ENCODE data around the gene ING5. TPM values are rescaled to one million over a fixed set of nuclear protein-coding genes. Genes with fewer than 3 reads are reported as not detected.
A peak's percentile ranks its signal among the peaks of the same experiment; 100 is the strongest.
"Not testable (repeated sequence)": the region's sequence is repeated elsewhere in the genome, so short reads cannot be mapped to it uniquely, and the experiment has no call there.

The ING5 gene
- total and polyA plus RNA-seq, 8 donors = 19.9 to 160 (median 32.4) TPM

DNA sequence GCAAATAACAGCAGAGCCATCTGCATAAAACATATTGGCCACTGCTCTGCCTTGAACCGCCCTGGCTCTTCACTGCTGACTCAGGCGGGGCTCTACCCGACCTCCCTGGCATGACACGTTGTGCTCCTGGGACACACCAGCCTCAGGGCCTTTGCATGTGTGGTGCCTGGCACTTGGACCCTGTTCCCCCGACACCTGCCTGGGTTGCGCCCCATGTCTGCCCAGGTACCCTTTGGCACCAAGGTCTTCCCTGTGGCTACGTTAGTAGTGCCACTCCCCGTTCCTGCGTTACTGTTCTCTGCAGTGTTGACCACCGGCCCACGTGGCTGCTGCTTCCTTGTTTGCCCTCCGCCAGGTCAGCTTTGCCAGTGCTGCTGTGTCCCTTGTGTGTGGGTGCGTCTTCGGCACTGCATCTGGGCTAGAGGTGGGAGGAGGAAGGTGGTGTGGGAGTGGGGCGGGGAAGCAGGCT, 44.0 kb upstream of the ING5 start:
- no peaks in the 10 kb centered on the region for H3K27me3 ChIP-seq
- no peaks in the 10 kb centered on the region for H3K9me3 ChIP-seq
- 70 to 87% (median 80%) methylated on average over 12 to 15 of the region's 15 CpGs for WGBS, 5 donors
- DNase-seq = no peak
- TF ChIP-seq, protein P1, sequence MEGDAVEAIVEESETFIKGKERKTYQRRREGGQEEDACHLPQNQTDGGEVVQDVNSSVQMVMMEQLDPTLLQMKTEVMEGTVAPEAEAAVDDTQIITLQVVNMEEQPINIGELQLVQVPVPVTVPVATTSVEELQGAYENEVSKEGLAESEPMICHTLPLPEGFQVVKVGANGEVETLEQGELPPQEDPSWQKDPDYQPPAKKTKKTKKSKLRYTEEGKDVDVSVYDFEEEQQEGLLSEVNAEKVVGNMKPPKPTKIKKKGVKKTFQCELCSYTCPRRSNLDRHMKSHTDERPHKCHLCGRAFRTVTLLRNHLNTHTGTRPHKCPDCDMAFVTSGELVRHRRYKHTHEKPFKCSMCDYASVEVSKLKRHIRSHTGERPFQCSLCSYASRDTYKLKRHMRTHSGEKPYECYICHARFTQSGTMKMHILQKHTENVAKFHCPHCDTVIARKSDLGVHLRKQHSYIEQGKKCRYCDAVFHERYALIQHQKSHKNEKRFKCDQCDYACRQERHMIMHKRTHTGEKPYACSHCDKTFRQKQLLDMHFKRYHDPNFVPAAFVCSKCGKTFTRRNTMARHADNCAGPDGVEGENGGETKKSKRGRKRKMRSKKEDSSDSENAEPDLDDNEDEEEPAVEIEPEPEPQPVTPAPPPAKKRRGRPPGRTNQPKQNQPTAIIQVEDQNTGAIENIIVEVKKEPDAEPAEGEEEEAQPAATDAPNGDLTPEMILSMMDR (IDR thresholded peaks at IDR 0.05) = no peak
- no peaks in the 10 kb centered on the region for H3K4me1 ChIP-seq
- intact Hi-C loops (cut with DNase I; ENCODE audit: low total_unique reads) = no loop called here
- no peak overlapping the region for H3K4me3 ChIP-seq
- no peak overlapping the region for H3K27ac ChIP-seq
- peaks cover 53 to 99% (median 96%) of the 10 kb centered on the region in 4 donors for H3K36me3 ChIP-seq

DNA sequence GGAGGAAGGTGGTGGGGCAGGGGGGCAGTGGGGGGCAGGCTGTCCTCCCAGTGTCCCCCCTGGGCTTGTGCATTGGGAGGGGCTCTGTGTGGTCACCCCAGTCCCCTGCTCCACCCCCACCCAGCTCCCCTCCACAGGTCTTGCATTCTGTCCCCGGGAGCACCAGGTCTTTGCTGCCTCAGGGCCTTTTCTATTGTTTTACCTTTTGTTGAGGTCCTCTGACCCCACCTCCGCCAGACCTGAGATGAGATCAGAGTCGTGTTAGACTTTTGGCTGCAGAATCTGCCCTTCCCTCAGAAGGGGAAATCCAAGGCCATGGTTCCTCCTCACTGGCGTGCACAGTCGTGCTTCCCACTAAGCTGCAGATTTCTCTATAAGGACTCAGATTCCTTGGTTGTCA, 43.5 kb upstream of the ING5 start:
- peaks cover 50 to 98% (median 91%) of the 10 kb centered on the region in 4 donors for H3K36me3 ChIP-seq
- H3K27ac ChIP-seq = no peak overlapping the region
- H3K9me3 ChIP-seq = no peaks in the 10 kb centered on the region
- 64 to 87% (median 74%) methylated on average over 3 to 5 of the region's 5 CpGs for WGBS, 5 donors
- intact Hi-C loops (cut with DNase I; ENCODE audit: low total_unique reads) = no loop called here
- no peaks in the 10 kb centered on the region for H3K4me1 ChIP-seq
- TF ChIP-seq, protein P1 (IDR thresholded peaks at IDR 0.05) = no peak
- no peak for TF ChIP-seq POLR2A (IDR thresholded peaks at IDR 0.05)
- TF ChIP-seq POLR2AphosphoS5 (IDR thresholded peaks at IDR 0.05) = no peak
- TF ChIP-seq EP300 (IDR thresholded peaks at IDR 0.05) = no peak
- no peak for DNase-seq
- H3K27me3 ChIP-seq = no peaks in the 10 kb centered on the region
- no peak overlapping the region for H3K4me3 ChIP-seq

DNA sequence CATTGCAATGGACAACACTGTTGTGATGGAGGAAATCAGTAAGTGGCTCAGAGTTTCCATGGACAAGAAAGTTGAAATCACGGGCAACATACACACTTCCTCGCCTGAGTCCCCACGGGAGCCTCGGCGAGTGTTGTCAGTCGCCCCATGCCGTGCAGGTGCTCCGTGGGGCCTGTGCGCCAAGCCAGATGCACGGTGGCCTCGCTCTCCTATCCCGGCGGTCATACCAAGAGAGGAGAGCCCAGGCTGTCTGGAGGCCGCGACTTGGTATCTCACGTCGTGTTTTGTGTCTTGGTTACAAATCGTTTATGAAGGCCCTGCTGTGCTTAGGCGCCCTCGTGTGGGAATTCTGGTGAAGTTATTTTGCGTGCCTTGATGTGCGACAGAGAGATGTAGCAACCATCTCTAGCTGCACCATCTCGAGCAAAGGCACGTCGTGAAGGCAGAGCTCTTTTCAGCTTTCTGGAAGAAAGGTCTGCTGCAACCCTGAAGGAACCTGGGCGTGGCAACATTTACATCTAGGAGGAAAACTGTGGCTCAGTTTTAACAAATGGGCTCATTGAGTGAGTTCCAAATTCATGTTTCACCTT, 42.6 kb upstream of the ING5 start:
- Histone ChIP-seq H3K4me1 (no peaks in the 10 kb centered on the region), H3K36me3 (peaks cover 45 to 90% (median 82%) of the 10 kb centered on the region in 4 donors), H3K27me3 (no peaks in the 10 kb centered on the region), H3K4me3 (no peak overlapping the region), H3K9me3 (no peaks in the 10 kb centered on the region), H3K27ac (no peak overlapping the region)
- intact Hi-C loops (cut with DNase I; ENCODE audit: low total_unique reads) = no loop called here
- peak; percentile 58 to 89 for DNase-seq
- TF ChIP-seq POLR2AphosphoS5 (IDR thresholded peaks at IDR 0.05) (peak in 1 of 3 donors; percentile 43), POLR2A (IDR thresholded peaks at IDR 0.05) (no peak)
- TF ChIP-seq, protein P1 (IDR thresholded peaks at IDR 0.05) = peak in 5 of 7 experiments; percentile 39 to 55 (median 49)
- WGBS, 5 donors = 49 to 59% (median 50%) methylated on average over 25 to 26 of the region's 26 CpGs

DNA sequence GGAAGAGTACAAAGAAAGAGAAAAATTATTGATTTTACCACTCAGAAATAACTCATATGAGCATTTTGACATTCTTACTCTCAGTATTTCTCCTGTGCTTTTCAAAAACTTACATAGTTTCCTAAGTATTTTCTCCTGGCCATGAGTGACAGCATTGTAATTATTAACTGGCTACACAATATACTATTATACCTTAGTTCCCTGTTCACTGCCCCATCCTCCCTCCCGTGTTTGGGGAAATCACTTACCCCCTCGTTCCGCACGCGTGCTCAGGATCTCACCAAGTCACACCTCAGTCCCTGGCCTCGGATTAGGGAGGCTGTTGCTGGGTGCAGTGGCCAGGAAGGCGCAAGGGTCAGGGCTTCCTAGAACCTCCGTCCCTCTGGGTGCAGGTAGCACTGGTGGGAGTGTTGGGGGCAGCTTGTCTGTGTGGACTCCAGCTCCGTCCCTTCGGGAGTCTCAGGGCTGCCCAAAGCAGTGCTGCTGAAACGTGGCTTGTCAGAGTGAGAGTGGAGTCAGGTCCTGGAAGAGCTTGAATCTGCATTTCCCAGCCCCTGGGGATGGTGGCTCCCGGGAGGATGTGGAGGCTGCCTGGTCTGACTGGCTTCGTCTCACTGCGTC, 41.1 kb upstream of the ING5 start:
- Histone ChIP-seq H3K27ac (no peak overlapping the region), H3K4me1 (no peaks in the 10 kb centered on the region), H3K9me3 (no peaks in the 10 kb centered on the region), H3K36me3 (peaks cover 31 to 75% (median 67%) of the 10 kb centered on the region in 4 donors), H3K27me3 (no peaks in the 10 kb centered on the region), H3K4me3 (no peak overlapping the region)
- TF ChIP-seq POLR2A (IDR thresholded peaks at IDR 0.05) = no peak
- 92 to 93% (median 92%) methylated on average over 13 to 14 of the region's 14 CpGs for WGBS, 5 donors
- no peak for DNase-seq
- intact Hi-C loops (cut with DNase I; ENCODE audit: low total_unique reads) = no loop called here

DNA sequence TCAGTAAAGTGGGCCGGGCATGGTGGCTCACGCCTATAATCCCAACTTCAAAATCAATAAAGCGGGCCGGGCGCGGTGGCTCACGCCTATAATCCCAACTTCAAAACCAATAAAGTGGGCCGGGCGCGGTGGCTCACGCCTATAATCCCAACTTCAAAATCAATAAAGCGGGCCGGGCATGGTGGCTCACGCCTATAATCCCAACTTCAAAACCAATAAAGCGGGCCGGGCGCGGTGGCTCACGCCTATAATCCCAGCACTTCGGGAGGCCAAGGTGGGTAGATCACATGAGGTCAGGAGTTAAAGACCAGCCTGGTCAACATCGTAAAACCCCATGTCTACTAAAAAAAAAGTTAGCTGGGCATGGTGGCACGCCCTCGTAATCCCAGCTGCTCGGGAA, 39.1 kb upstream of the ING5 start:
- 89 to 93% (median 93%) methylated on average over 24 of the region's 24 CpGs for WGBS, 5 donors
- DNase-seq; H3K4me1 ChIP-seq; H3K4me3 ChIP-seq; H3K9me3 ChIP-seq; H3K27ac ChIP-seq; H3K27me3 ChIP-seq; intact Hi-C loops (cut with DNase I; ENCODE audit: low total_unique reads): not testable (repeated sequence)
- H3K36me3 ChIP-seq = peaks cover 36 to 75% (median 65%) of the 10 kb centered on the region in 4 donors
